Transverse colon (tissue), 4 donors: ENCODE results near the gene FSTL1.

ENCODE experiments used
- CTCF ChIP-seq, 5 experiments: fragments of 200-600 bp in 3 of 5; fragments of 450-650 bp in 2 of 5; sonication (generic) in 3 of 5; IDR thresholded peaks; 1 replicate in 2 of 5; 2 replicates in 3 of 5; pipeline ENCODE4 v1.5.1; 2016 to 2017; ENCODE audit warnings: antibody characterized with exemption in 5 of 5, inconsistent platforms in 3 of 5, mild to moderate bottlenecking in 2 of 5, moderate library complexity in 1 of 5
- EP300 ChIP-seq: sonication (generic); formaldehyde crosslinking; IDR thresholded peaks from one replicate; pipeline ENCODE4 v1.6.1; 2017; ENCODE audit warnings: antibody characterized with exemption, low read depth
- POLR2A ChIP-seq: fragments of 450-650 bp; IDR thresholded peaks from one replicate; pipeline ENCODE4 v1.6.1; 2016; ENCODE audit warnings: antibody characterized with exemption, mild to moderate bottlenecking, moderate library complexity
- POLR2AphosphoS5 ChIP-seq, 3 donors: sonication (generic); formaldehyde crosslinking; IDR thresholded peaks; one replicate each; pipeline ENCODE4 v1.6.1; 2016; ENCODE audit warnings: antibody characterized with exemption in 3 of 3

DNA sequence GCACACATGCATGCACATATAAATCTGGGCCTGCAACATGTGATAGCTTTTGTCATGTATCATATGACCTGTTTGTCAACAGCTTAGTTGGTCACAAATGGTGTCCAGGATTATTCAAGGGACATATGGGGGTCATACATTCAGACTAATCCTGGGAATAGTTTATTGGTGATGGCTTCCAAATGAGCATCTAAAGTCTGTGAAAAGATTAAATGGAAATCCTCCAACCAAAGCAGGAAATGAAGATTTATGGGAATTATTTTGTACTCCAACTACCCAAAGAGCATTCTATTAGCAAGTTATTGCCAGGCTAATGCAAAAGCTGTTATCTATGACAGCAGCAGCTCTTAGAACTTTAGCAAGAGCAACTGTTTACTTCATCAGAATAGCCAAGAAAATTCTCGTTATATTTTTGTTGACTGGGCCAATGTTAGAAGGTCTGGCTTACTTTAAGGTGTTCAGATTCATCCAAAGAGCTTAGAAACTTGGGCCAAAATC is 7.1 kb downstream of the FSTL1 start:
- no peak for TF ChIP-seq CTCF (IDR thresholded peaks at IDR 0.05)
- TF ChIP-seq POLR2AphosphoS5 (IDR thresholded peaks at IDR 0.05), result no peak
- no peak for TF ChIP-seq EP300
- TF ChIP-seq POLR2A, result no peak
